Hematopoietic multipotent progenitor cell treated with erythropoietin and hydrocortisone succinate and interleukin-3 and kit ligand, for 8 days (in vitro differentiated cells): ENCODE results near the gene GTF2H4.
A peak's percentile ranks its signal among the peaks of the same experiment; 100 is the strongest.
"Not testable (repeated sequence)": the region's sequence is repeated elsewhere in the genome, so short reads cannot be mapped to it uniquely, and the experiment has no call there.

ENCODE experiments used
- DNase-seq: peaks from one replicate; pipeline ENCODE4 v3.0.0-alpha.2; 2015

GTF2H4 gene

DNA sequence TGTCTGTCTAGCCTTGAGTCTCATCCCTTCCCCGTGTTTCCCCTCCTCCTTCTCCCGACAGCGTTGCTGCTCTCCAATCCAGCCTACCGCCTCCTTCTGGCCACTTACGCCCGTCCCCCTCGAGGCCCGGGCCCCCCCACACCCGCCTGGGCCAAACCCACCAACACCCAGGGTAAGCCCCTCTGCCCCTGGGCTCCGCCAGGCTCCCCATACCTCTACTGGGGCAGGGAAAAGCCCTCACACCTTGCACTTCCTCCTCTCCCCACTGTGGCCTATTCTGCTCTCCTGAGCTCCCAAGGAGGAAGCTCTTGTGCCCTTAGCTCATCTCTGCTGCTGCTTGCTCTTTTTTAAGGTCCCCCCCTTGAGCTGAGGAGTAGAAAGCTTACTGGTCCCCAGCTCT is 12.7 kb upstream of the GTF2H4 start:
- no peak for DNase-seq

DNA sequence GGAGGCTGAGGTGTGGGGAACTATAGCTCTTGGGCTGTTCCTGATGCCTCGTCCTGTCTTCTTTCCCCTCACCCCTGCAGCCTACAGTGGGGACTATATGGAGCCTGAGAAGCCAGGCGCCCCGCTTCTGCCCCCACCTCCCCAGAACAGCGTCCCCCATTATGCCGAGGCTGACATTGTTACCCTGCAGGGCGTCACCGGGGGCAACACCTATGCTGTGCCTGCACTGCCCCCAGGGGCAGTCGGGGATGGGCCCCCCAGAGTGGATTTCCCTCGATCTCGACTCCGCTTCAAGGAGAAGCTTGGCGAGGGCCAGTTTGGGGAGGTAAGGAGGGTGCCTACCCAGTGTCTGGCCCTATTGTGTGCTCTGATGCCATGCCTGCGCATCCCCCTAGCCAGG is 11.5 kb upstream of the GTF2H4 start:
- DNase-seq = no peak

DNA sequence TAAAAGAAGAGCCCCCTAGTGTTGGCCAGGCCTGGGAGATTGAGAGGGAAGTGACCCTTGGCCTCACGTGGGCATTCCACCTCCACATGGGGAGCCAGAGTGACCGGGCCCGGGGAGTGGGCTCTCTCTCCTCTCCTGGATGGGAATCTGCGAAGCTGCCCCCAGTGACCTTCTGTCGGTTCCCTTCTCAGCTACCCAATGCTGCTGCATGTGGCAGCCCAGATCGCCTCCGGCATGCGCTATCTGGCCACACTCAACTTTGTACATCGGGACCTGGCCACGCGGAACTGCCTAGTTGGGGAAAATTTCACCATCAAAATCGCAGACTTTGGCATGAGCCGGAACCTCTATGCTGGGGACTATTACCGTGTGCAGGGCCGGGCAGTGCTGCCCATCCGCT is 10.1 kb upstream of the GTF2H4 start:
- no peak for DNase-seq

DNA sequence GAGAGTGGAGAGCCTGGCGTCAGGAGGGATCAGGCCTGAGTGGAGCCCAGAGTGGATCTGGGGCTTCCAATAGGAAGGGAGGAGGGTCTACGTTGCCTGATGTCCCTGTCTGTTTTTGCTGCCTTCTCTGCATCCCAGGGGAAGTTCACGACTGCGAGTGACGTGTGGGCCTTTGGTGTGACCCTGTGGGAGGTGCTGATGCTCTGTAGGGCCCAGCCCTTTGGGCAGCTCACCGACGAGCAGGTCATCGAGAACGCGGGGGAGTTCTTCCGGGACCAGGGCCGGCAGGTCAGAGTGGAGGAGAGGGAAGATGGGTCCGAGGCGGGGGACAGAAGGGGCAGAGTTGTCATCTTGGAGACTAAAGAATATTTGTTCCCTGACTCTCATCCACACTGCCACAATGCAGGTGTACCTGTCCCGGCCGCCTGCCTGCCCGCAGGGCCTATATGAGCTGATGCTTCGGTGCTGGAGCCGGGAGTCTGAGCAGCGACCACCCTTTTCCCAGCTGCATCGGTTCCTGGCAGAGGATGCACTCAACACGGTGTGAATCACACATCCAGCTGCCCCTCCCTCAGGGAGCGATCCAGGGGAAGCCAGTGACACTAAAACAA is 9.2 kb upstream of the GTF2H4 start:
- DNase-seq = no peak

DNA sequence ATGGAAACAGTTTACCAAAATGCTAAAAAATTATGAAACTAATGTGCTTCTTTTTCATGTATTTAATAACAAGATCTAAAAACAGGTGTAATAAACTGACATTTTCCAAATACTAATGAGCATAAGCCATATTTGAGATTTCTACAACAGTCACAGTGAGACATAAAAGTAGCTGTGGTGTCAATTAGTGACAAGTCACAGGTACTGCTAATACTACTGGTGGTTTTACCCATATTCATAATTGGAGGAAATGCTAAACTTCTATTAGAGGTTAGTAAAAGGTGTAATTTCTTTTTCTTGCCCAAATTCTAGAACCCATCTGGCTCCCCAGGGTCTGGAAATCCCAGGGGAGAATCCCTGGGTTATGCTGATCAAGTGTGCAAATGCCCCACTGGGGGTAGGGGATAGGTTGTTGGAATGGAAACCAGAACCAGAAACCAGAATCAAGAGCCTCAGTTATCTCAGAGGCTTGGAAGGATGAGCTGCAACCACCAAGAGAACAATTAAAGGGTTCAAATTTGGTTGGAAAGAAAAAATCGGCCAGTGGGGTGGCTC is 7.1 kb upstream of the GTF2H4 start:
- no peak for DNase-seq

DNA sequence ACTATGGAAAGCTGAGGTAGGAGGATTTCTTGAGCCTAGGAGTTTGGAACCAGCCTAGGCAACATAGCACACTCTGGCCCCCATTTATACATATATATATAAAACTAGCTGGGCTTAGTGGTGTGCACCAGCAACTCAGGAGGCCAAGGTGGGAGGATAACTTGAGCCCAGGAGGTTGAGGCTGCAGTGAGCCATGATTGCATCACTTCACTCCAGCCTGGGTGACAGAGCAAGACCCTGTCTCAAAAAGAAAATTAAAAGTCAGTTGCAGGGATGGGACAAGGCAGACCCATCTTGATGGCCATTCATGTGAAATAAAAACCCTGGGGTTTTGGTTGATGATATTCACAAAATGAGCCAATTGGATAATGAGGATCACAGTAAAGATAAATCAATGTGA is 6.6 kb upstream of the GTF2H4 start:
- DNase-seq = no peak

DNA sequence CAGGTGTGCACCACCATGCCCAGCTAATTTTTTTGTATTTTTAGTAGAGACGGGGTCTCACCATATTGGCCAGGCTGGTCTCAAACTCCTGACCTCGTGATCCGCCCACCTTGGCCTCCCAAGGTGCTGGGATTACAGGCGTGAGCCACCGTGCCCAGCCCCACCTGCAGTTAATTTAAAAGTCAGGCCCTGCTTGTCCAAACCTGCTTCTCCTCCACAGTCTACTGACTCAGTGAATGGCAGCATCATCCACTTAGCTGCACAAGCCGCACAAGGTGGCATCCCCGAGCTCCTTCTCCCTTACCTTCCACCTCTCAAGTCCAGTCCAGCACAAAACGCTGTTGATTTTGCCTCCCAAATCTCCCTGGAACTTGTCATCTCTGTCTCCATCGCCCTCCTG is 5.8 kb upstream of the GTF2H4 start:
- DNase-seq = not testable (repeated sequence)

DNA sequence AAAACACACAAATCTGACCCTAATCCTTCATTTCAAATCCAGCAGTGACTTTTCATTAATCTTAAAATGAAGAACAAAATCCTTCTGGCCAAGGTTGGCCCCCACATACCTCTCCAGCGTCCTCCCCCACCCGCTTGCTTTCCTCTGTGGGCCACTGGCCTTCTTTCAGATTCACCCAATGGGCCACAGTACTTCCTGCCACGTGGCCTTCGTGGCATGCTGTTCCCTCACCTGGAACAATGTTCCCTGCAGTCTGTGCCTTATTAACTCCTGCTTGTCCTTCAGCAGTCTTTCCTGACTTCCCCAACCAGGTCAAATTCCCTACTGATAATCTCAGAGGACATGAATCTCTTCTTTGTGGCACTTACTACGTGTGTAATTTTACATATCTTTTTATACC is 5.3 kb upstream of the GTF2H4 start:
- no peak for DNase-seq

DNA sequence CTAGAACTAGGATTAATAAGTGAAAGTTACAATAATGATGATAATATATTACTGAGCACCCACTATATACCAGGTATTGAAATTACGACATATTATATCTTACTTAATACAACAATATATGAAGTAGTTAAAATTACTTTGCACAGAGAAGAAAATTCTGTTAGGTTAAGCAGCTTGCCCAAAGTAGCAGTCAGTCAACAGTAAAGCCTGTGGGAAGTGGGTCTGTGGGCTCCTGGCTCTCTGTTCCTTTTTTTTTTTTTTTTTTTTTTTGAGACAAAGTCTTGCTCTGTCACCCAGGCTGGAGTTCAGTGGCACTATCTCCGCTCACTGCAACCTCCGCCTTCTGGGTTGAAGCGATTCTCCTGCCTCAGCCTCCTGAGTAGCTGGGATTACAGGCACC is 4.8 kb upstream of the GTF2H4 start:
- no peak for DNase-seq

DNA sequence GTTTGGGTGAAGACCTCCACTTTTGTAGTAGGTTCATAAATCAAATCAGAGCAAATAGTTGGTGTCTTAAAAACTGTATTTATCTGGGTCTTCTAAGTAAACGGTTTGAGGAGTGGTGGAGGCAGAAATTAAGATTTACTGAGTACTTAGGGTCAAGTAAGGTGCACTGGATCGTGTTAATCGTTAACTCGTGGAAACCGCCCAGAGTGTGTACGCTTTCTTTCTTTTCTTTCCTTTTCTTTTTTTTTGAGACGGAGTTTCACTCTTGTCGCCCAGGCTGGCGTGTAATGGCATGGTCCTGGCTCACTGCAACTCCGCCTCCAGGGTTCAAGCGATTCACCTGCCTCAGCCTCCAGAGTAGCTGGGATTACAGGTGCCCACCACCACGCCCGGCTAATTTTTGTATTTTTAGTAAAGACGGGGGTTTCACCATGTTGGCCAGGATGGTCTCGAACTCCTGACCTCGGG is 683 bp upstream of the GTF2H4 start:
- DNase-seq = not testable (repeated sequence)

DNA sequence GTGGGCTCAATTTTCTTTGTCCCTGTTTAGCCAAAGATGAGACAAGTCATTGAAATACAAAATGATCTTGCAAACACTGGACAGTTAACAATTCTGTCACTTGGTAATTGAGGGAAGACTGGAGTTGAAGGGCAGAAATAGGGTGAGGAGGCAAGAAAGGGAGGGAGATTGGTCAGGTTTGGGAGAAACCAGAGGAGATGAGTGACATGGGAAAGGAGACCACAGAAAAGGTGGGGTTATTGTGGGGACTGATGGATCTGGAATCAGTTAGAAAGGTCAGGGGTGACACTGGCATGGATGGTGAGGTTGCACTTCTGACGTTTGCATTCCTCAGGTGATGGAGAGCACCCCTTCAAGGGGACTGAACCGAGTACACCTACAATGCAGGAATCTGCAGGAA is 693 bp downstream of the GTF2H4 start:
- no peak for DNase-seq

DNA sequence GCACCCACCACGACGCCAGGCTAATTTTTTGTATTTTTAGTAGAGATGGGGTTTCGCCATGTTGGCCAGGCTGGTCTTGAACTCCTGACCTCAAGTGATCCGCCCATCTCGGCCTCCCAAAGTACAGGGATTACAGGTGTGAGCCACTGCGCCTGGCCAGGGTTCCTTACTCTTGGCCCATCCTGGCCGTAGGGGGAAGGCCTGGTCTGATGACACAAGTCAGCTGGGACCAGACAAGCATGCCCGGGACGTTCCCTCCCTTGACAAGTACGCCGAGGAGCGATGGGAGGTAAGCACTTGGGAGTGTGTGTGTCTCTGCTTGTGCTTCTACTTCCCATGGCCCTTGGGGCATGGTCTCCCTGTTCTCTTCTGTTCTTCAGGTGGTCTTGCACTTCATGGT is 2.5 kb downstream of the GTF2H4 start:
- DNase-seq = not testable (repeated sequence)

DNA sequence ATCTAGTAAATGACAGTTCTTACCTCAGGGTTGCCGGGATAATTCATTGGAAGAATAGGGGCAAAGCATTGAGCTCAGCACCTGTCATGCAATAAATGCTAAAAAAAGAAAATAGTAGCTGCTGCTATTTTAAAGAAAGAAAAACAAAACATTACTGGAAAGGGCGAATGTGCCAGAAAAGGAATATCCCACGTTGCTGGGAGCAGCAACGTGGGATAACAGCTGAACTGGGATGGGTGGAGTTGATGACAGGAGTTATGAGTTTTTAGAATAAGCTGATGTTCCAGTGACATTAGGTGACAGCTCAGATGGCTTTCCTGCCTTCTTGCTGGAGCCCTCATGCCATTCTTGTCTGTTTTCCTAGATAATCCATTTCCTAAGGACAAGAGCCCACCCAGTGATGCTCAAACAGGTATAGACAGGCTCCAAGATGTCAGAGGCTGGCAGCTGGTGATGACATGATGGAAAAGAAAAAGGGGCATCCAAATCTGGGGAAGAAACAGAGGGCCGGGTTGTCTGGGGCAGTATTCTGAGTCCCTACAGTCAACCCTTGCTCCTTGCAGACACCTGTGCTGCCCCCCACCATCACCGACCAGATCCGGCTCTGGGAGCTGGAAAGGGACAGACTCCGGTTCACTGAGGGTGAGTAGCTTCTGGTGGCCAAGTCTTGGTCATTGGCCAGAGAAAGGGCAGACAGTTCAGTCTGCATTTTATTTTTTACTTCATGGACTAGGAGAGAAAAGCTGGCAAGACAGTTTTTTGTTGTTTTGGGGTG is 4.9 kb downstream of the GTF2H4 start:
- no peak for DNase-seq

DNA sequence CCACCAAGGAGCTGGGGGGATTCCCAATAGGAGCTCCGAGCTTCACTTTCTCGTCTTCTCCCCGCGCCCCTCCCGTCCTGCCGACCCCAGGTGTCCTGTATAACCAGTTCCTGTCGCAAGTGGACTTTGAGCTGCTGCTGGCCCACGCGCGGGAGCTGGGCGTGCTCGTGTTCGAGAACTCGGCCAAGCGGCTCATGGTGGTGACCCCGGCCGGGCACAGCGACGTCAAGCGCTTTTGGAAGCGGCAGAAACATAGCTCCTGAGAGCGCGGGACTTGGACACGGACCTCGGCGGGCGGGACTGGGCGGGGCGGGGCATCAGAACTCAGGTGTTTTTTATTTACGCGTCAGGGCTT is 5.7 kb downstream of the GTF2H4 start:
- DNase-seq = no peak

DNA sequence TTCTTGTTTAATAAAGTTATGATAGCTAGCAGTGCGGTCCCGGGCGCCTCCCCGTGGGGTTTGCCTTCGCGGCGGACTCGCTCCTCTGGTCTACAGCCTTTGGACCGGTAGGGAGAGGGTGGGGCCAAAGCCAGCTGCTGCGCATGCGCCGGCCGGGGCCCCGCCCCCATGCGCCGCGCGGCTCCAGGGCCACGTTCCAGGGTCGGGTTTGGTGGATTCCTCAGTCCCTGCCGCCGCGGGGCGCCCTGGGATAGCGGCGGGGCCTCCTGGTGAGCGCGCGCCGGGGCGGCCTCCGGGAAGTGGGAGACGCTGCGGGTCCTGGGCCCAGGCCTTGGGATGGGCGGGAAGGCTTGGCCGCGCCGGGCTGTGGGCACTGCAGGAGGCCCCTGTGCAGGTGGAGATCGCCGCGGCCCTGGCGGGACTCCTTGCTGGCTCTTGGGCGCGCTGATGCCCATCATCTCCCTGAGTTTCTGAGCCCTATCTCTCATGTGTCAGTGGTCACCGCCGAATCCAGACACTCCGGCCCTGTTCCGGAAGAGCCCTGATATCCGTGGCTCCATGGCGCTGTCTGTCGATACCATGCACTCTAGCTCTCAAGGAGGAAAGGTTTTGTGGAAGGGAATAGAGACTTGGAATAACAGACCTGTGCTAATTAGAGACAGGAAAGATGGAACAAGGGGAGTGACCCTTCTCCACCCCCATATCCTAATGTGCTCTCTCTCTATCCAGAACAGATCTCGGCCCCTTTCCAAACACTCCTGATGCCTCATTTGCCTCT is 6.3 kb downstream of the GTF2H4 start, which contains the start of gene VARS2:
Gene VARS2 (plus strand): TSS at position 163 of the 778 bp plus-strand sequence. CDS start 599 bp downstream, at position 762.
- peak; percentile 91 for DNase-seq

DNA sequence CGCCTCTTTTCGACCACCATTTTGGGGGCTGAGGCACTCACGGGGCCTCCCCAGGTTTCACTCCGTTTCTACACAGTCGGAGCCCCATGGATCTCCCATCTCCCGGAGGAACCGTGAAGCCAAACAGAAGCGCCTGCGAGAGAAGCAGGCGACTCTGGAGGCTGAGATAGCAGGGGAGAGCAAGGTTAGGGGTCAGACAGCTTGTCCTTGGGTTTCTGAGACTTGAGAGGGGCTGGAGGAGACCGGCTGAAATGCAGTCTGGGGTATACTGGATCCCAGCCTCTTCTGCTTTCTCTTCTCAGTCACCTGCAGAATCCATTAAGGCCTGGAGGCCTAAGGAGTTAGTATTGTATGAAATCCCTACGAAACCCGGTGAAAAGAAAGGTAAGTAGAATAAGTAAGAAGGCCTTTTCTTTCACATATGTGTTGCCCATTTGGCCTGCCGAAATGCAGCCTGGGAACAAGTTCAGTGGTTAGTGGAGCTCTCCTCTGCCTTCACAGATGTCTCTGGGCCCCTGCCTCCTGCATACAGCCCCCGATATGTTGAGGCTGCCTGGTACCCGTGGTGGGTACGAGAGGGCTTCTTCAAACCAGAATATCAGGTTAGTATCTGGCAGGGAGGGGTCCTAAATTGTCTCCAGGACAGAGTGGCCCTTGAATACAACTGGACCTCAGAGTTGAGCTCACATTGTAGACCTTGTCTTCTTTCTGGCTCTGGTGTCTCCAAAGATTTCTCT is 7.0 kb downstream of the GTF2H4 start:
- DNase-seq = peak; percentile 23

DNA sequence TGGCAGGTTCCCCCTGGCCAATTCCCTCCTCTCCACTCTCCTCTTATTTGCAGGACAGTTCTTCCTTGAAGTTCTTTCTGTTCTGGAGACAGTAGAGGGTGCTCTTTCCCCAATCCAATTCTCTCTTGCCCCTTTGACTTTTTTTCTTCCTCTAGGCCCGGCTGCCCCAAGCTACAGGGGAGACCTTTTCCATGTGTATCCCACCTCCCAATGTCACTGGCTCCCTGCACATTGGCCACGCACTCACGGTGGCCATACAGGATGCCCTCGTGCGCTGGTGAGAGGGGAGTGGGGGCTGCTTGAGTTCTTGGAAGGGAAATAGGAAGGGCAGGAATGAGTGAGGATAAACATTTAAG is 7.6 kb downstream of the GTF2H4 start:
- DNase-seq = peak; percentile 80

DNA sequence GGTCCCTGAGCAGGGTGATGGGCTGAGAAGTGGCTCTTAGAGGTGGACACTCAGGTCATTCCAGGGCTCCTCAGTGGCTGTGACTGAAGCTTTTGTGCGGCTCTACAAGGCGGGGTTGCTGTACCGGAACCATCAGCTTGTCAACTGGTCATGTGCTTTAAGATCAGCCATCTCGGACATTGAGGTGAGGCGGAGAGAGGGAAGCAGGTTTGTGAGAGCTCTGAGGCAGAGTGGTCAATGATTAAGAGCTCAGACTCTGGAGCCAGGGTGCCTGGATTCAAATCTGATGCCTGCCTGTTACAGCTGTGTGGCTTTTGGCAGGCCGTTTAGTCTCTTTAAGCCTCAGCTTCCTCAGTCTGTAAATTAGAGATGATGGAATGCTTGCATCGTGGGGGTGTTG is 9.0 kb downstream of the GTF2H4 start:
- no peak for DNase-seq

DNA sequence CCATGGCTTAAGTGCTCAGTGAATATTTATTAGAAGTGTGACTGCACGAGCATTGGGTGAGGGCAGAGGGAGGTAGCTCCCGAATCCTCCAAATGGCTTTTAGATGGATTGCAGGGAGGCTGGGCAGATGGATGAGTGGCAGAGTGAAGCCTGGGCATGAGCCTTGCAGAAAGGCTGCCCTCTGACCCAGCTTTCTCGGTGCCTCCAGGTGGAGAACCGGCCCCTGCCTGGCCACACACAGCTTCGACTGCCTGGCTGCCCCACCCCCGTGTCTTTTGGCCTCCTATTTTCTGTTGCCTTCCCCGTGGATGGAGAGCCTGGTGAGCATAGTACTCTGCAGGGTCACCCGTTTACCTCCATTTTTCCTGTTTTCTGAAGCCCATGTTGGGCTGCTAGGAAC is 9.5 kb downstream of the GTF2H4 start:
- DNase-seq = no peak

DNA sequence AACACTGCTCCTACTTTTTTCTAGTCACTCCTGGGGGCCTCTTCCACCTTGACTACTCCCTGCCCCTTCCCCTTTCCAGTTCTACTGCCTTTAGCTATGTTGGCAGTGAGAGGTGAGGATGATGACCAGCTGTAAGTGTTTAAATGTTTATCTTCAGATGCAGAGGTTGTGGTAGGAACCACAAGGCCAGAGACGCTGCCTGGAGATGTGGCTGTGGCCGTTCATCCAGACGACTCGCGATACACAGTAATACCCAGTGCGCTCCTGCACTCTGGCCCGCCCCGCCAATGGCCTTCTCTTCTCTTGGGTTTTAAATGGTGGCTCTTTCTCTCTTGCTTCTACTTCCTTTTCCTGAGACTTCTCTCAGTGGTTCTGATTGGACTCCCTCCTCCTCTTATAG is 10.7 kb downstream of the GTF2H4 start:
- DNase-seq = peak; percentile 54

DNA sequence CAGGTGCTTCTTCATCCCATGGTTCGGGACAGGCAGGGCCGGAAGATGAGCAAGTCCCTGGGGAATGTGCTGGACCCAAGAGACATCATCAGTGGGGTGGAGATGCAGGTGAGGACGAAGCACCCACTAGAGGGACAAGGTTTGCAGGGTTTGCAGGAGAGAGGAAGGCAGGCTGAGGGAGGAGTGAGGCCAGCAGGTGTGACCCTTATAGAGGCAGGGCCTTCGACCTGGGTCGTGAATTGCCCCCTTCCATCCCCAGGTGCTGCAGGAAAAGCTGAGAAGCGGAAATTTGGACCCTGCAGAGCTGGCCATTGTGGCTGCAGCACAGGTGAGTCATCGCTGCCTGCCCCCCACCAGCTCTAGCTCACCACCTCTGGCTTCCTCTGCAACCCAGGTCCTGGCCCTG is 14.4 kb downstream of the GTF2H4 start:
- DNase-seq = no peak

DNA sequence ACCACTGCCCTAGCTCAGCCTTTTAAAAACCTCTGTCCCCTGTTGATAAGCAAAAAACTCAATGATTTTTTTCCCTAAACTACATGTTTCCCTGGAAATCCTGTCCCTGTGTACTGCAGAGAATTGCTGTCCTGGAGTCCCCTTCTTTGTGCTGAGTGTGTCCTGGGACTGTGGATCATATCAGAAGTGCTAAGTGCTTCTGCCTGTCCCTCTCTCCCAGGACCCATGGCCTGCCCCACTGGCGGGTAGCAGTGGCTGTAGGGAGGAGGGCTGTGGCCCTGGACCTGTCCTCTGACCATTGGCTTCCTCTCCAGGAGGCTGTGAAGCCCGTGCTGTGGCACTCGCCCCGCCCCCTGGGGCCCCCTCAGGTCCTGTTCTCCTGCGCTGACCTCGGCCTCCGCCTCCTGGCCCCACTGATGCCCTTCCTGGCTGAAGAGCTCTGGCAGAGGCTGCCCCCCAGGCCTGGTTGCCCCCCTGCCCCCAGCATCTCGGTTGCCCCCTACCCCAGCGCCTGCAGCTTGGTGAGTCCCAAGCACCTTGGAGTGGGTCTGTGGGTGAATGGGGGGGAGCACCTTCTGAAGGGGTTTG is 16.1 kb downstream of the GTF2H4 start:
- DNase-seq = not testable (repeated sequence)

DNA sequence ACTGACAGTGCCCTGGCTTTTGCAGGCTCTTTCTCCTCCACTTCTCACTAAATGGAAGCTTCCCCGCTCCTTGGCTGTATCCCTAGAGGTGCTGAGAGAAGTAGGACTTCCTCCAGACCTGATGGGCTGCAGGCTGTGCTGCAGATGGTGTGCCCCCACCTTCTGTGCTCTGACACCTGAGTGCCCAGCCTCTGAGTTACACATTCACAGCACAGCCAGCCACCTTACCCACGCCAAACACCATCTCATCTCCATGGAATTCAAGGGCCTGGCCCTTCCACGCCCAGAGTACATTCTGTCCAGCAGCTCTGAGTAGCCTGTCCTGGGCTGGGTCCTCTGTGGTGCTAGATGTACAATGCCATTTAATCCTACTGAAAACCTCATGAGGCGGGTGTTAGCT is 18.6 kb downstream of the GTF2H4 start:
- DNase-seq = no peak
